Measurements from ENCODE around the gene CELF6.

Gene CELF6

DNA sequence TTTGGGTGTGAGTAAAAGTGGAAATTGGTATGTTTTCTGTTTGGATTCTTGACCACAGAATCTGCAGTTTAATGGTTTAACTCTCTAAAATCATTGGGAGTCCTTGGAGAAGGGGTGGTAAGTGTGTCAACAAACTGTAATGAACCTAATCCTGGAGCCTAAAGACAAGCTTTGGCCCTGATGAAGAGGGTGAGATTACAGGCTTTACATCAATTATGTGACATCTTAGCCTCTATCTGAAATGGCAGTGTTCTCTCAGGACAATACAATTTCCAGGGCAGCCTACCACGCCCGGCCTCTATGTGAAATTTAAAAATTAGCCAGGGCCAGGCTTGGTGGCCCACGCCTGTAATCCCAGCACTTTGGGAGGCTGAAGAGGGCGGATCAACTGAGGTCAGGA, 84.7 kb downstream of the CELF6 start:
- H3K4me3 ChIP-seq (ENCODE audit: control insufficient read depth, low read depth, low read length): no peak overlapping the region
- TF ChIP-seq, protein P1, sequence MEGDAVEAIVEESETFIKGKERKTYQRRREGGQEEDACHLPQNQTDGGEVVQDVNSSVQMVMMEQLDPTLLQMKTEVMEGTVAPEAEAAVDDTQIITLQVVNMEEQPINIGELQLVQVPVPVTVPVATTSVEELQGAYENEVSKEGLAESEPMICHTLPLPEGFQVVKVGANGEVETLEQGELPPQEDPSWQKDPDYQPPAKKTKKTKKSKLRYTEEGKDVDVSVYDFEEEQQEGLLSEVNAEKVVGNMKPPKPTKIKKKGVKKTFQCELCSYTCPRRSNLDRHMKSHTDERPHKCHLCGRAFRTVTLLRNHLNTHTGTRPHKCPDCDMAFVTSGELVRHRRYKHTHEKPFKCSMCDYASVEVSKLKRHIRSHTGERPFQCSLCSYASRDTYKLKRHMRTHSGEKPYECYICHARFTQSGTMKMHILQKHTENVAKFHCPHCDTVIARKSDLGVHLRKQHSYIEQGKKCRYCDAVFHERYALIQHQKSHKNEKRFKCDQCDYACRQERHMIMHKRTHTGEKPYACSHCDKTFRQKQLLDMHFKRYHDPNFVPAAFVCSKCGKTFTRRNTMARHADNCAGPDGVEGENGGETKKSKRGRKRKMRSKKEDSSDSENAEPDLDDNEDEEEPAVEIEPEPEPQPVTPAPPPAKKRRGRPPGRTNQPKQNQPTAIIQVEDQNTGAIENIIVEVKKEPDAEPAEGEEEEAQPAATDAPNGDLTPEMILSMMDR (IDR thresholded peaks at IDR 0.05; ENCODE audit: control insufficient read depth, insufficient read depth, low read depth, low read length, missing control alignments): no peak
- no peak for DNase-seq (ENCODE audit: low read depth)

Data from AG09309 (cell line).